Measurements from ENCODE around the gene UFD1.

The UFD1 gene

DNA sequence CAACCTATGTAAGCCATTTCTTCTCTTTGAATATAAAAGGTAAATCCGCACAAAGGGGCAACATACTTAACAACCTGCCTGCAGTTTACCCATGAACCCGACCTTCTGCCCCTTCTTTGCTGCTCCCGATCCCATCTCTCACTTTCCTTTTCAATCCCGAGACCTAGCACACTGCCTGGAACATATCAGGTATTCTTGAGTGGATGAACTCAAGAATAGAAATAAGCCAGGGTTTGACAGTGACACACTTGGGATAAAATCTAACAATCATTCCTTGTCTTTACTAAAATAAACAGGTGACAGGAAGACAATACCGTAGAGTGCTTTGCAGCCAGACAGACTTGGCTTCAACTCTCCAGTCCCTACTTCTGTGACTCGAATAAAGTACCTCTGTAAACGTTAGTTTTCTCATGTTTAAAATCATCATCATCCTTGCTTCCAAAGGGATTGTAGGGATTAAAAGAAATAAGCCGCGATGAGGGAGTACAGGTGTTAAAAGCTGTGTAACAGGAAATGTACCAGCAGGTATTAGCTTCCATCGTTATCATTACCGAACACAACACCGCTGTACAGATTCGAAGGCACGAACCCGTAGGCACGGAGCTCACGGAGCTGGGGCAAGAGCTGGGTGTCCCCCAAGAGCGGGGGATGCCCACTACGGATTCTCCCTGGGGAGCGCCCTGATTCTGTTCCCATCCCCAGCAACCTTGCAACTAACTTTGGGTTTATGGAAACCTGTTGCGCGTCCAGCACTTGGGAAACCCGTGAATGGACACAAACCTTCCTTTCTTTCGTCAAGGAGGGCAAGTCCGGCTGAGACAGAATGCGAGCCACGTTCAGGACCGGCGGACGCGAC is 720 bp downstream of the UFD1 start:
- Mint-ChIP-seq H3K27me3 (no peaks in the 10 kb centered on the region), H3K27ac (peak overlapping the region; percentile 100), H3K4me3 (peak overlapping the region; percentile 97), H3K9me3 (no peaks in the 10 kb centered on the region), H3K4me1 (peaks cover 29% of the 10 kb centered on the region), H3K36me3 (peaks cover 7% of the 10 kb centered on the region)
- no peak for ATAC-seq (ENCODE audit: low read depth)
- no peak for DNase-seq (ENCODE audit: low spot score in 2 of 2)

- H3K4me3 Mint-ChIP-seq, result peak overlapping the region; percentile 97
- H3K9me3 Mint-ChIP-seq, result no peaks in the 10 kb centered on the region
- H3K27me3 Mint-ChIP-seq, result no peaks in the 10 kb centered on the region
- peak overlapping the region; percentile 100 for H3K27ac Mint-ChIP-seq
- peaks cover 29% of the 10 kb centered on the region for H3K4me1 Mint-ChIP-seq
- peaks cover 7% of the 10 kb centered on the region for H3K36me3 Mint-ChIP-seq
- DNase-seq (ENCODE audit: low spot score in 2 of 2), result no peak
- ATAC-seq (ENCODE audit: low read depth), result no peak
Measured at GRCh38 chr22:19477321-19478044, 1.5 kb downstream of the UFD1 start.

DNA sequence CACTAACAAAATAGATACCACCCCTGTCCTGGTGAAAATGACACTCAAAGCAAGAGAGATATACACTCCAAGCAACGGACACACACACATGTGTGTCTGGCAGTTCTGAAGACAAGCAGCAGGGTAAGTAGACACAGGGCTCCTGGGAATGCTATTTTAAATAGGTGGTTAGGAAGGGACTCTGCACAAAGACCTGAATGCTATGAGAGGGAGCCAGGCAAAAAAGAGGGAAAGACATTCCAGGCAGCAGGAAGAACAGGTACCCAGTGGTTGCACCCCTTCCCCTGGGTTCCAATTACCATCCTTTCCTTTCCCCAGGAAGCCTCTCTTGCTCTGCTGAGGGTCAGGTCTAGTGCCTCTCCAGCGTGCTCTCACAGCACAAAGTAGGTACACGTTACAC is 3.0 kb downstream of the UFD1 start:
- Mint-ChIP-seq H3K27ac (no peak overlapping the region), H3K4me1 (peaks cover 29% of the 10 kb centered on the region), H3K4me3 (no peak overlapping the region), H3K36me3 (peaks cover 10% of the 10 kb centered on the region), H3K9me3 (no peaks in the 10 kb centered on the region), H3K27me3 (no peaks in the 10 kb centered on the region)
- ATAC-seq (ENCODE audit: low read depth) (no peak), DNase-seq (ENCODE audit: low spot score in 2 of 2) (no peak)

GRCh38 chr22:19473578-19473977 is 5.4 kb downstream of the UFD1 start:
- H3K4me3 Mint-ChIP-seq, result no peak overlapping the region
- no peak for DNase-seq (ENCODE audit: low spot score in 2 of 2)
- ATAC-seq (ENCODE audit: low read depth), result no peak
- no peaks in the 10 kb centered on the region for H3K27me3 Mint-ChIP-seq
- H3K9me3 Mint-ChIP-seq, result no peaks in the 10 kb centered on the region
- peaks cover 28% of the 10 kb centered on the region for H3K4me1 Mint-ChIP-seq
- no peak overlapping the region for H3K27ac Mint-ChIP-seq
- H3K36me3 Mint-ChIP-seq, result peaks cover 21% of the 10 kb centered on the region

- peak overlapping the region; percentile 45 for H3K27ac Mint-ChIP-seq
- H3K4me1 Mint-ChIP-seq, result peaks cover 18% of the 10 kb centered on the region
- DNase-seq (ENCODE audit: low spot score in 2 of 2) (no peak), ATAC-seq (ENCODE audit: low read depth) (no peak)
- no peaks in the 10 kb centered on the region for H3K9me3 Mint-ChIP-seq
- H3K27me3 Mint-ChIP-seq, result no peaks in the 10 kb centered on the region
- H3K4me3 Mint-ChIP-seq, result no peak overlapping the region
- peaks cover 28% of the 10 kb centered on the region for H3K36me3 Mint-ChIP-seq
Measured at GRCh38 chr22:19472233-19472632, 6.8 kb downstream of the UFD1 start.

DNA sequence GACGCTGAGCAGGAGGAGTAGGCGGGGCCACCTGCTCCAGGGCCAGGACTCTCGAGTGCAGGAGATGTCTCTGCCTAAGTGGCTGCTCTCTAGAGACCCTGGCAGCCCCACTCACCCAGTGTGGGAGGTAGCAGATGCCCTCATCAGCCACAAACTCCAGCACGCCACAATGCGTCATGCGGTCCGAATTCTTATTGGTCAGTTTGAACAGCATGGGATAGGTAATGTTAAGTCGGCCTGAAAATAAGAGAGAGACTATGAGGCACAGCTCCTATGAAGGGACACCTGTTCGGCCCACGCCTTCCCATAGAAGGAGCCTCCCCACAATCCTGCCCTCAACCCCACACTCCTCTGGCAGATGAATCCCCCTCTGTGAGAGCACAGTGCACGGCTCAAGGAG is 7.4 kb downstream of the UFD1 start:
- H3K4me3 Mint-ChIP-seq, result no peak overlapping the region
- no peaks in the 10 kb centered on the region for H3K27me3 Mint-ChIP-seq
- no peaks in the 10 kb centered on the region for H3K9me3 Mint-ChIP-seq
- no peak for ATAC-seq (ENCODE audit: low read depth)
- no peak overlapping the region for H3K27ac Mint-ChIP-seq
- no peak for DNase-seq (ENCODE audit: low spot score in 2 of 2)
- peaks cover 17% of the 10 kb centered on the region for H3K4me1 Mint-ChIP-seq
- peaks cover 28% of the 10 kb centered on the region for H3K36me3 Mint-ChIP-seq

DNA sequence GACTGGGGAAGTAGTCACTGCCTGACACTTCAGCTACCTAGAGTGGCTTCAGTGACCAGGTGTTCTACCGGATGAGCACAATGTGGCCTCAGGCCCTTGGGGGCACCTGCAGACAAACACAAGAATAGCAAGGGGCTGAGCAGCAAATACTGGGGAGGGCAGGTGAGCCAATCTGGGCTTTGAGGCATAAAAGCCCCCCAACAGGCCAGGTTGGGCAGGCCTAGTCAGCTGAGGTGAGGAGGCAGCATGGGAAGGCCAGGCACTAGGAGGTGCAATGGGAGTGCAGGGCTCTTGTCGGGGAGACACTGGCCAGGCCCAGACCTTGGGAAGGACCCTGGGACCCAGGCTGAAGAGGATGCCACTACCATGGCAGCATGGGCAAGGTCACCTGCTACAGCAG is 9.0 kb downstream of the UFD1 start:
- H3K36me3 Mint-ChIP-seq, result peaks cover 33% of the 10 kb centered on the region
- no peak for ATAC-seq (ENCODE audit: low read depth)
- H3K27me3 Mint-ChIP-seq, result no peaks in the 10 kb centered on the region
- no peak overlapping the region for H3K4me3 Mint-ChIP-seq
- no peak for DNase-seq (ENCODE audit: low spot score in 2 of 2)
- peaks cover 7% of the 10 kb centered on the region for H3K4me1 Mint-ChIP-seq
- H3K9me3 Mint-ChIP-seq, result no peaks in the 10 kb centered on the region
- H3K27ac Mint-ChIP-seq, result no peak overlapping the region

DNA sequence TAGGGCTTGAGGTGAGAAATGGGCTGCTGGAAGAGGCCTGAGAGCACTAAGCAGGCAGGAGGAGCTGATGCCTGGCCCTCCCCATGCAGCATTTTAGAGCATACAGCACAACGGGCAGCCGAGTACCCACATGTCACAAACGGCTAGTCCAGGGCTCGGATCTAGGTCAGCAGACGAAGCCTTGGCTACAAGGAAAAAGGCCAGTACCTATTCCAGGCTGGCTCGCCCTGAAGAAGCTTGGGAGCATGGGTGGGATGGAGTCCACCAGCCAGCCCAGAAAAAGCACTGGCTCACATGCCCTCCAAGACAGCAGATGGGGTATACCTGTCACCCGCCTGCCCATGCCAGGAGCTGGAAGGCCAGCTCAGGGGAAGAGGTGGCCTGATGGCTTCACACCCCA is 9.6 kb downstream of the UFD1 start:
- H3K9me3 Mint-ChIP-seq, result no peaks in the 10 kb centered on the region
- ATAC-seq (ENCODE audit: low read depth) (no peak), DNase-seq (ENCODE audit: low spot score in 2 of 2) (no peak)
- no peak overlapping the region for H3K27ac Mint-ChIP-seq
- no peaks in the 10 kb centered on the region for H3K27me3 Mint-ChIP-seq
- H3K36me3 Mint-ChIP-seq, result peaks cover 33% of the 10 kb centered on the region
- H3K4me1 Mint-ChIP-seq, result peaks cover 7% of the 10 kb centered on the region
- H3K4me3 Mint-ChIP-seq, result no peak overlapping the region

DNA sequence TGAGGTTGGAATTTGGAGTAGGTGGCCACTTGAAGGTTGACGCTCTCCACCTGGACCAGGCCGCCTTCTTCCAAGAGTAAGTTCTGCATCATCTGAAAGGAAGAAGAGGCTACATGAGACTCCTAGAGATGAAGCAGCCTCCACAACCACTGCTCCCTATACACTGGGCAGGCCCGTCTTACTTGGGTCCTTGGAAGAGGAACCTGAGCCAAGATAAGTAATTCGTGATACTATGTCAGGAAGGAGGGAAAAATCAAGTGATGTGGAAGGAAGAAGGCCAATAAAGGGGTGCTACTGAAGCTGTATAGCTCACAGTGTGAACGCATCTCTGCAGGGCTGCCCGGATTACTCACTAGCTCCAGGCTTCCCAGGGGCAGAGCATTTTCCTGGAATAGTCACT is 11.1 kb downstream of the UFD1 start:
- ATAC-seq (ENCODE audit: low read depth), result no peak
- no peak overlapping the region for H3K27ac Mint-ChIP-seq
- no peaks in the 10 kb centered on the region for H3K9me3 Mint-ChIP-seq
- peaks cover 3% of the 10 kb centered on the region for H3K4me1 Mint-ChIP-seq
- H3K4me3 Mint-ChIP-seq, result no peak overlapping the region
- no peak for DNase-seq (ENCODE audit: low spot score in 2 of 2)
- H3K36me3 Mint-ChIP-seq, result peaks cover 29% of the 10 kb centered on the region
- H3K27me3 Mint-ChIP-seq, result no peaks in the 10 kb centered on the region

GRCh38 chr22:19466848-19467752 is 11.9 kb downstream of the UFD1 start:
- Mint-ChIP-seq H3K4me3 (no peak overlapping the region), H3K27ac (no peak overlapping the region), H3K4me1 (peaks cover 3% of the 10 kb centered on the region), H3K36me3 (peaks cover 31% of the 10 kb centered on the region), H3K27me3 (no peaks in the 10 kb centered on the region), H3K9me3 (no peaks in the 10 kb centered on the region)
- DNase-seq (ENCODE audit: low spot score in 2 of 2), result no peak
- no peak for ATAC-seq (ENCODE audit: low read depth)

DNA sequence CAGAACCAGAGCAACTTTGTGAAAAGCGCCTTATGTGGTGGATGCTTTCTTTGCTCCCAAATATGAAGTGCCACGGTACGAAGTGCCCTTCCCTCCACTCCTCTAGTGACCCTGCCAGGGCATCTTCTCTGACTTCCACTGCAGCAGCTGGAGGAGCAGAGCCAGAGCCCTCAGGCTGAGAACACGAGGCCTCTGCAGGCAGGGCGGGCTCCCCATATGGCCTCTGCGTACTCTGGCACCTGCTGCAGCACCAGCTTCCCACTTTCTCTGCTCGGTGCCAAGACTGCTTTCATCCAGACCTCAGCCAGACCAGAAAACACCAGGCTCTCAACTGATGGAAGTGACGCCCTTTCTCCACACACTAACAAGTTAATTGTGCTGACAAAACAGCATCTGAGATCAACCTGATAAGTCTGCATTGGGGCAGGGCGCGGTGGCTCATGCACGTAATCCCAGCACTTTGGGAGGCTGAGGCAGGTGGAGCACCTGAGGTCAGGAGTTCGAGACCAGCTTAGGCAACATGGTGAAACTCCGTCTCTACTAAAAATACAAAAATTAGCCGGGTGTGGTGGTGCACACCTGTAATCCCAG is 12.8 kb downstream of the UFD1 start:
- ATAC-seq (ENCODE audit: low read depth), result no peak
- Mint-ChIP-seq H3K4me3 (no peak overlapping the region), H3K27me3 (no peaks in the 10 kb centered on the region), H3K36me3 (peaks cover 28% of the 10 kb centered on the region), H3K4me1 (peaks cover 3% of the 10 kb centered on the region), H3K9me3 (no peaks in the 10 kb centered on the region), H3K27ac (no peak overlapping the region)
- no peak for DNase-seq (ENCODE audit: low spot score in 2 of 2)

DNA sequence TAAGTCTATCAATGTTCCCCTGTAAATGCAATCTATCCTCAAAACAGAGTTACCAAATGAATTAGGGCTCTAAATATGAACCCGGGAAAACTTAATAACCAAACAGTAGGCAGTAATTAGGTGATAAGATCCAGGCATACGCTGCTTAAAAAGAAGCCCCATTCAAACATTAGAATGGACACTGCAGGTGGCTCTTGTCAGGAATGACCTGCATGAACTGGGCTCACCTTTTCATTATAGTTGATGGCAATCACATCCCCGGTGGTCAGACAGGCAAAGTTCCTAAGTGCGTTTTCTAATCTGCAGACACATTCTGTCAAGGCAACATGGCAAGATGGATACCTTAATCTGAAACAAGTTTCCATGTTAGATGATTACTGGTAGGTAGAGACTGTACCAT is 14.0 kb downstream of the UFD1 start:
- ATAC-seq (ENCODE audit: low read depth) (no peak), DNase-seq (ENCODE audit: low spot score in 2 of 2) (no peak)
- no peaks in the 10 kb centered on the region for H3K27me3 Mint-ChIP-seq
- no peaks in the 10 kb centered on the region for H3K9me3 Mint-ChIP-seq
- H3K4me1 Mint-ChIP-seq, result peaks cover 2% of the 10 kb centered on the region
- peaks cover 29% of the 10 kb centered on the region for H3K36me3 Mint-ChIP-seq
- peak overlapping the region; percentile 45 for H3K27ac Mint-ChIP-seq
- H3K4me3 Mint-ChIP-seq, result no peak overlapping the region

DNA sequence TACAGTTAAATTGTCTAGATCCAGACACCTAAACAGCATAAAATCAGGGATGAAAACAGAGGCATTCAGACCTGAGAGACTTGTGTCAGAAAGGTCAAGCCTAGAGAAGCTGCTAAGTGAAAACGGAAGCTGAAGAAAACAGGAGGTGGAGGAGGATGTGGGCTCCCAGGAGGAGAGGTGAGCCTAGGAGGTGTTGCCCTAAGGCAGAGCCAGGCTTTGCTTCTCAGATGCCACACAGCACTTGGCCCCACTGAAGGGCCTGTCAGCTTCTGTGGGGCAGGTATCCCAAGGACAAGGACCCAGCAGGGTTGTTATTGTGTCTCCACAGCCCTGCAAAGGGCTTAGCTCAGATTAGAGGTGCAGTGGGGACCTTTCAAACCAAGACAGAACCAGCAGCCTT is 14.4 kb downstream of the UFD1 start:
- Mint-ChIP-seq H3K4me1 (no peaks in the 10 kb centered on the region), H3K9me3 (no peaks in the 10 kb centered on the region), H3K36me3 (peaks cover 26% of the 10 kb centered on the region), H3K4me3 (no peak overlapping the region), H3K27me3 (no peaks in the 10 kb centered on the region), H3K27ac (no peak overlapping the region)
- no peak for DNase-seq (ENCODE audit: low spot score in 2 of 2)
- ATAC-seq (ENCODE audit: low read depth), result no peak

Measured in memory B cell (primary cell).